IMR-90 (cell line): ENCODE results near the gene FOCAD. TPM values are rescaled to one million over a fixed set of nuclear protein-coding genes. Genes with fewer than 3 reads are reported as not detected.

ENCODE experiments used
- ATAC-seq: fragments of 200-7000 bp; cut with Tn5 transposase; 2 replicates; pipeline ENCODE4 v1.9.1; 2020; ENCODE audit warnings: low read depth, mild to moderate bottlenecking, moderate library complexity
- BruUV-seq: library from RNA; stranded (reverse); fragments of 400-500 nt; replicated peaks from 2 replicates; lab custom pipeline; 2021; lab: Mats Ljungman, UMichigan
- CTCF ChIA-PET: fragments of 300-600 bp; formaldehyde crosslinking; extraction: SDS; loops from one replicate; lab custom pipeline; 2021; ENCODE audit warnings: antibody characterized with exemption; lab: Yijun Ruan, JAX
- POLR2A ChIA-PET: fragments of 300-600 bp; sonication (Branson Sonifier 250); formaldehyde crosslinking; loops from one replicate; lab custom pipeline; 2022; ENCODE audit warnings: antibody characterized with exemption; ENCODE audit not compliant: unreplicated experiment; lab: Charles Lee
- DNase-seq: peaks from one replicate; pipeline ENCODE4 v3.0.0; 2013
- H2AFZ ChIP-seq: replicated peaks from 2 replicates; pipeline ENCODE3; 2013; ENCODE audit warnings: low read length, mild to moderate bottlenecking; ENCODE audit not compliant: poor library complexity
- H2AK5ac ChIP-seq: 2 replicates; pipeline ENCODE4 v1.6.1; 2013; ENCODE audit warnings: low read depth, low read length, inconsistent platforms
- H2AK9ac ChIP-seq: replicated peaks from 2 replicates; pipeline ENCODE3; 2013; ENCODE audit warnings: mild to moderate bottlenecking, low read depth, low read length, moderate library complexity; ENCODE audit not compliant: poor library complexity
- H2BK120ac ChIP-seq: 2 replicates; pipeline ENCODE4 v1.6.1; 2013; ENCODE audit warnings: low read depth, low read length, inconsistent platforms
- H2BK15ac ChIP-seq: 3 replicates; pipeline ENCODE4 v1.6.1; 2013; ENCODE audit warnings: low read depth, low read length, inconsistent platforms
- H2BK20ac ChIP-seq: 2 replicates; pipeline ENCODE4 v1.6.1; 2013; ENCODE audit warnings: low read depth, mild to moderate bottlenecking, inconsistent platforms, low read length, moderate library complexity
- H2BK5ac ChIP-seq: 2 replicates; pipeline ENCODE4 v1.6.1; 2013; ENCODE audit warnings: mild to moderate bottlenecking, low read depth, low read length, inconsistent platforms; ENCODE audit not compliant: poor library complexity, severe bottlenecking
- H3K14ac ChIP-seq: replicated peaks from 2 replicates; pipeline ENCODE4 v1.6.1; 2013; ENCODE audit warnings: low read depth, low read length, inconsistent platforms
- H3K18ac ChIP-seq: 2 replicates; pipeline ENCODE4 v1.6.1; 2013; ENCODE audit warnings: low read depth, low read length, control low read depth
- H3K23ac ChIP-seq: 2 replicates; pipeline ENCODE4 v1.6.1; 2013; ENCODE audit warnings: low read depth, low read length, inconsistent platforms
- H3K27ac ChIP-seq: 2 replicates; pipeline ENCODE4 v1.5.1; 2013; ENCODE audit warnings: mild to moderate bottlenecking, control low read depth, low read length; ENCODE audit not compliant: insufficient read depth
- H3K27me3 ChIP-seq: 2 replicates; pipeline ENCODE4 v1.6.1; 2013; ENCODE audit warnings: low read length; ENCODE audit not compliant: control insufficient read depth, insufficient read depth
- H3K36me3 ChIP-seq: 2 replicates; pipeline ENCODE4 v1.6.1; 2013; ENCODE audit warnings: low read length, mixed read lengths; ENCODE audit not compliant: control insufficient read depth, insufficient read depth
- H3K4ac ChIP-seq: 2 replicates; pipeline ENCODE4 v1.6.1; 2013; ENCODE audit warnings: low read depth, low read length, inconsistent platforms
- H3K4me1 ChIP-seq: 2 replicates; pipeline ENCODE4 v1.6.1; 2013; ENCODE audit warnings: low read length, mixed read lengths; ENCODE audit not compliant: control insufficient read depth, insufficient read depth
- H3K4me2 ChIP-seq: 2 replicates; pipeline ENCODE4 v1.6.1; 2013; ENCODE audit warnings: low read depth, mild to moderate bottlenecking, control low read depth, low read length, moderate library complexity
- H3K4me3 ChIP-seq: 2 replicates; pipeline ENCODE4 v1.5.1; 2013; ENCODE audit warnings: low read depth, mild to moderate bottlenecking, control low read depth, low read length, moderate library complexity; ENCODE audit not compliant: insufficient read depth
- H3K56ac ChIP-seq: 2 replicates; pipeline ENCODE4 v1.6.1; 2013; ENCODE audit warnings: low read length, inconsistent platforms; ENCODE audit not compliant: insufficient read depth; ENCODE audit errors: extremely low read depth
- H3K79me1 ChIP-seq, 2 experiments: 2 replicates each; pipeline ENCODE4 v1.6.1; 2013; ENCODE audit warnings: low read length in 2 of 2, inconsistent platforms in 1 of 2, low read depth in 1 of 2
- H3K9ac ChIP-seq: 2 replicates; pipeline ENCODE4 v1.6.1; 2013; ENCODE audit warnings: low read depth, low read length, control low read depth
- H3K9me1 ChIP-seq: 2 replicates; pipeline ENCODE4 v1.6.1; 2013; ENCODE audit warnings: low read length, inconsistent platforms; ENCODE audit not compliant: insufficient read depth
- H3K9me3 ChIP-seq: 2 replicates; pipeline ENCODE4 v1.6.1; 2013; ENCODE audit warnings: low read length; ENCODE audit not compliant: control insufficient read depth, insufficient read depth
- H4K20me1 ChIP-seq: 2 replicates; pipeline ENCODE4 v1.6.1; 2013; ENCODE audit warnings: low read length, inconsistent platforms; ENCODE audit not compliant: insufficient read depth
- H4K5ac ChIP-seq: 2 replicates; pipeline ENCODE4 v1.6.1; 2013; ENCODE audit warnings: mild to moderate bottlenecking, low read depth, low read length, control low read depth
- H4K8ac ChIP-seq, 2 experiments: 2 replicates each; pipeline ENCODE4 v1.6.1; 2013; ENCODE audit warnings: low read depth in 2 of 2, low read length in 2 of 2, control low read depth in 1 of 2, inconsistent platforms in 1 of 2
- H4K91ac ChIP-seq: 2 replicates; pipeline ENCODE4 v1.6.1; 2013; ENCODE audit warnings: low read depth, low read length, inconsistent platforms; ENCODE audit not compliant: insufficient read depth
- BHLHE40 ChIP-seq: fragments of 150-350 bp; IDR thresholded peaks from 2 replicates; pipeline ENCODE4 v1.6.1; 2016; ENCODE audit warnings: mild to moderate bottlenecking, low read depth, low read length
- CEBPB ChIP-seq: IDR thresholded peaks from 2 replicates; pipeline ENCODE4 v1.6.1; 2012; ENCODE audit warnings: low read depth, low read length, improper control_type of control experiment
- CHD1 ChIP-seq: IDR thresholded peaks from 2 replicates; pipeline ENCODE4 v1.6.1; 2012; ENCODE audit warnings: low read depth, low read length, improper control_type of control experiment
- CTCF ChIP-seq: conservative IDR thresholded peaks from 2 replicates; pipeline ENCODE4 v1.5.1; 2012; ENCODE audit warnings: mild to moderate bottlenecking, low read depth, low read length, improper control_type of control experiment
- FOS ChIP-seq: fragments of 150-350 bp; IDR thresholded peaks from 2 replicates; pipeline ENCODE4 v1.6.1; 2016; ENCODE audit warnings: low read depth, low read length
- MAFK ChIP-seq: IDR thresholded peaks from 2 replicates; pipeline ENCODE4 v1.6.1; 2012; ENCODE audit warnings: low read depth, low read length, improper control_type of control experiment
- MAZ ChIP-seq: IDR thresholded peaks from 2 replicates; pipeline ENCODE4 v1.6.1; 2012; ENCODE audit warnings: low read depth, mild to moderate bottlenecking, low read length, improper control_type of control experiment, moderate library complexity, borderline replicate concordance
- MXI1 ChIP-seq: IDR thresholded peaks from 2 replicates; pipeline ENCODE4 v1.6.1; 2012; ENCODE audit warnings: low read depth, mild to moderate bottlenecking, low read length, moderate library complexity, borderline replicate concordance
- NFE2L2 ChIP-seq: fragments of 150-350 bp; IDR thresholded peaks from 2 replicates; pipeline ENCODE4 v1.6.1; 2016; ENCODE audit warnings: low read depth, mild to moderate bottlenecking, low read length
- POLR2A ChIP-seq: IDR thresholded peaks from 2 replicates; pipeline ENCODE4 v1.6.1; 2012; ENCODE audit warnings: mild to moderate bottlenecking, low read depth, low read length
- RCOR1 ChIP-seq: IDR thresholded peaks from 2 replicates; pipeline ENCODE4 v1.6.1; 2012; ENCODE audit warnings: mild to moderate bottlenecking, low read length, improper control_type of control experiment; ENCODE audit not compliant: insufficient replicate concordance
- RFX5 ChIP-seq: IDR thresholded peaks from 2 replicates; pipeline ENCODE4 v1.8.0; 2012; ENCODE audit warnings: low read depth, mild to moderate bottlenecking, low read length, moderate library complexity
- SMC3 ChIP-seq: fragments of 150-350 bp; IDR thresholded peaks from 2 replicates; pipeline ENCODE4 v1.6.1; 2016; ENCODE audit warnings: low read depth, mild to moderate bottlenecking, antibody characterized with exemption, low read length, moderate library complexity
- USF2 ChIP-seq: fragments of 150-350 bp; IDR thresholded peaks from 2 replicates; pipeline ENCODE4 v1.6.1; 2017; ENCODE audit warnings: mild to moderate bottlenecking, antibody characterized with exemption, low read length, low read depth
- WGBS, 2 experiments: methylation state at CpG; one replicate each; pipeline versions ENCODE4 v1.1.5 to v1.1.7; 2013; ENCODE audit warnings: missing lambda C conversion rate in 2 of 2; ENCODE audit not compliant: insufficient read length in 1 of 2; ENCODE audit errors: extremely low coverage in 2 of 2; 5-methylcytosine and 5-hydroxymethylcytosine counted together
- dilution Hi-C: fragments of 300-500 bp; cut with HindIII; formaldehyde crosslinking; loops from one replicate; pipeline ENCODE4 v1.14.3; 2018; ENCODE audit warnings: low sequenced_read_pairs; ENCODE audit not compliant: unreplicated experiment
- in situ Hi-C: fragments of 300-500 bp; cut with MboI; formaldehyde crosslinking; loops from 3 replicates; pipeline ENCODE4 v1.14.3; 2019; ENCODE audit warnings: low sequenced_read_pairs, inconsistent platforms, mixed read lengths
- intact Hi-C: fragments of 100-400 bp; cut with micrococcal nuclease; formaldehyde crosslinking; loops from 2 replicates; pipeline ENCODE4 v1.10.0; 2022
- polyA plus RNA-seq, 3 experiments: library from polyadenylated mRNA; depleted of rRNA; stranded (reverse); fragments of >200 nt; gene quantifications; 2 replicates each; pipeline ENCODE4 v1.2.3, GENCODE V29; 2012; ENCODE audit warnings: low replicate concordance in 1 of 3
- total RNA-seq: library from RNA; depleted of rRNA; stranded (reverse); fragments of >200 nt; gene quantifications from 2 replicates; pipeline ENCODE4 v1.2.3, GENCODE V29; 2012
- TF ChIP-seq, protein P1 (sequence below): fragments of 150-350 bp; IDR thresholded peaks from 2 replicates; pipeline ENCODE4 v1.6.1; 2016; ENCODE audit warnings: low read depth, mild to moderate bottlenecking, low read length, moderate library complexity, borderline replicate concordance

Gene FOCAD
- total and polyA plus RNA-seq, 2 of the 4 experiments (the other 2 are of a cell fraction): 28.8 to 91.2 TPM

DNA sequence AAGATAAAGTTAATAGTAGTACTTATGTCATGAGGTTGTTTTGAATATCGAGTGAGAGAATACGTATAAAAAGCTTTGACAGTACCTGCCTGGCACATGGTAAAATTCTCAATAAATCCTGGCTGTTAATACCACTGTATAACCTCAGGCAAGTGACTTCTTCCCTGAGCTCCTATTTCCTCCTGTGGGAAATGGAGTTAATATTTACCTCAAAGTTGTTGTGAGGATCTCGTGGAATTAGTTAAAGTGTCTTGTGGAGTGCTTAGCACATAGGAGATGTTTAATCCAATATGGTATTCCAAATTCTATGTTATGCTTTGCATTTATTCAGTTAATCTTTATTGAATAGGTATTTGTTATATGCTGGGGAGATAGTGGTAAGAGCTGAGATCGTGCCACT is 18.5 kb downstream of the FOCAD start:
- H3K4me1 ChIP-seq: peaks cover 3% of the 10 kb centered on the region; the same call in 1 of the 2 replicates
- H2AFZ ChIP-seq: no peak overlapping the region
- no peak for TF ChIP-seq RFX5
- TF ChIP-seq SMC3: no peak
- TF ChIP-seq MAFK: no peak
- TF ChIP-seq CTCF: no peak
- no peak for TF ChIP-seq RCOR1
- no peak for TF ChIP-seq USF2
- no peak for TF ChIP-seq BHLHE40
- TF ChIP-seq POLR2A: no peak
- TF ChIP-seq CHD1: no peak
- no peak for TF ChIP-seq FOS
- TF ChIP-seq MAZ: no peak
- TF ChIP-seq MXI1: no peak
- TF ChIP-seq, protein P1, sequence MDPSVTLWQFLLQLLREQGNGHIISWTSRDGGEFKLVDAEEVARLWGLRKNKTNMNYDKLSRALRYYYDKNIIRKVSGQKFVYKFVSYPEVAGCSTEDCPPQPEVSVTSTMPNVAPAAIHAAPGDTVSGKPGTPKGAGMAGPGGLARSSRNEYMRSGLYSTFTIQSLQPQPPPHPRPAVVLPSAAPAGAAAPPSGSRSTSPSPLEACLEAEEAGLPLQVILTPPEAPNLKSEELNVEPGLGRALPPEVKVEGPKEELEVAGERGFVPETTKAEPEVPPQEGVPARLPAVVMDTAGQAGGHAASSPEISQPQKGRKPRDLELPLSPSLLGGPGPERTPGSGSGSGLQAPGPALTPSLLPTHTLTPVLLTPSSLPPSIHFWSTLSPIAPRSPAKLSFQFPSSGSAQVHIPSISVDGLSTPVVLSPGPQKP: no peak
- no peak for TF ChIP-seq CEBPB
- no peak for TF ChIP-seq NFE2L2
- H4K91ac ChIP-seq: no peak overlapping the region
- H3K9ac ChIP-seq: no peak overlapping the region
- in situ Hi-C loops (no loop called here), intact Hi-C loops (no loop called here), dilution Hi-C loops (no loop called here)
- H4K5ac ChIP-seq: no peak overlapping the region
- no peaks in the 10 kb centered on the region for H3K27me3 ChIP-seq
- H3K4ac ChIP-seq: no peak overlapping the region
- H2AK5ac ChIP-seq: no peak overlapping the region
- no TSS peak for BruUV-seq
- no peak overlapping the region for H2AK9ac ChIP-seq
- H3K36me3 ChIP-seq: no peaks in the 10 kb centered on the region
- no peak overlapping the region for H4K8ac ChIP-seq
- no peak overlapping the region for H3K14ac ChIP-seq
- ChIA-PET POLR2A (no interaction called here), CTCF (interaction anchor here (0.5 kb wide), 1 partner anchor 92 kb away, joined by 3 read pairs; no protein-coding TSS in a partner anchor)
- H2BK15ac ChIP-seq: no peak overlapping the region
- no peak overlapping the region for H3K4me2 ChIP-seq
- DNase-seq: no peak
- 100% methylated on average over 2 of the region's 4 CpGs; no CpG with 5 or more reads in 1 of the 2 experiments for WGBS, 2 experiments
- H4K20me1 ChIP-seq: peaks cover 5% of the 10 kb centered on the region; the same call in 1 of the 2 replicates
- H3K23ac ChIP-seq: no peak overlapping the region
- H3K4me3 ChIP-seq: no peak overlapping the region
- no peaks in the 10 kb centered on the region for H3K9me3 ChIP-seq
- ATAC-seq: no peak
- peaks cover 9% of the 10 kb centered on the region; the same call in 1 of the 2 replicates for H3K9me1 ChIP-seq
- H2BK120ac ChIP-seq: no peak overlapping the region
- no peak overlapping the region for H3K56ac ChIP-seq
- no peak overlapping the region for H2BK5ac ChIP-seq
- no peak overlapping the region for H3K18ac ChIP-seq
- H3K79me1 ChIP-seq: peaks cover 33 to 35% of the 10 kb centered on the region in 2 experiments
- H2BK20ac ChIP-seq: no peak overlapping the region
- H3K27ac ChIP-seq: no peak overlapping the region
